ENCODE results near the gene CLASRP. TPM values are rescaled to one million over a fixed set of nuclear protein-coding genes. Genes with fewer than 3 reads are reported as not detected.

CLASRP gene
- total and polyA plus RNA-seq, 9 of the 15 experiments (the other 6 are each of a cell fraction or from before 2014, with no cell fraction given): 0.94 to 86.3 (median 44.0) TPM

DNA sequence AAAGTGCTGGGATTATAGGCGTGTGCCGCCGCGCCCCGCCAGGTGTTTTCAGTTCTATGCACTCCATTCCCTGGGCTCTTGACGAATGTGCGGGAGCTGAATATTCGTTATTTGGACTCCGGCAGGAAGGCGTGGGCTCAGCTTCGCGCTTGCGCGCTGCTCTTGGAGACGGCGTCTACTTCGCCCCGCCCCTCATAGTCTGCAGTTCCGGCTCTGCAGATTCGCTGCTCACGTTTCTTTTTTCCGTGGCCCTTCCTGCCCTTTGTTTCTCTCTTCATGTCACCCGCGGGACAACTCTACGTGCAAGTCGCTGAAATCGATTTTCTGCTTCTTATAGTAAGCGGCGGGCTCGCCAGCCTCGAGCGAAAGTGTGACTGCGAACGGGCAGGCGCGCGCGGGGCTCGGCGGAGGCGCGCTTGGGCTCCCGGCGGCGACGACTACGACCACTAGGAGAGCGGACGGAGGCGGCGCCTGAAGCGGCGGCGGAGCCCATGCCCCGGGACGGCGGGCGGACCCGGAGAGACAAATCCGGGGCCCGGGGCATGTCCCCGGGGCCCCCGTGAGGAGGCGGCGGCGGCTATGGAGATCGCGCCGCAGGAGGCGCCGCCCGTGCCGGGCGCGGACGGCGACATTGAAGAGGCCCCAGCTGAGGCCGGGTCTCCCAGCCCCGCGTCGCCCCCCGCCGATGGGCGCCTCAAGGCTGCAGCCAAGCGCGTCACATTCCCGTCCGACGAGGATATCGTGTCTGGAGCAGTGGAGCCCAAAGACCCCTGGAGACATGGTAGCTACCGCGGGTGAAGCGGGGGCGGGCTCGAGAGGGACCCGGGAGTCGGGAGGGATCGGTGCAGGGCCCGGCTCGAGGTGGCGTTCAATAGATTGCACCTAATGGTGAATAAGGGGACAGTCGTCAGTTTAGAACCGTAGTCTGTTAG is 54.2 kb downstream of the CLASRP start, which contains the start of gene PPP1R37 (continued):
- no peak for TF ChIP-seq ZFP91 (CRISPR knock-in tag; IDR thresholded peaks at IDR 0.05)
- no peak for TF ChIP-seq ZNF23 (CRISPR knock-in tag; IDR thresholded peaks at IDR 0.05)
- TF ChIP-seq ARNT (IDR thresholded peaks at IDR 0.05): no peak
- TF ChIP-seq BRD4 (IDR thresholded peaks at IDR 0.05): peak; percentile 29; the same call in 1 of the 2 replicates
- 0 out of 2 replicates have a peak, but pooled peaks have one; percentile 47 for TF ChIP-seq ZFPM2 (CRISPR knock-in tag; IDR thresholded peaks at IDR 0.05)
- TF ChIP-seq ZNF184 (CRISPR knock-in tag; IDR thresholded peaks at IDR 0.05): no peak
- no peak for TF ChIP-seq BRF1 (IDR thresholded peaks at IDR 0.05; ENCODE audit: borderline replicate concordance, extremely low read depth, insufficient read length)
- peak; percentile 94 for TF ChIP-seq DIDO1 (tag; IDR thresholded peaks at IDR 0.05; ENCODE audit: low read depth)
- TF ChIP-seq SLC30A9 (CRISPR knock-in tag; IDR thresholded peaks at IDR 0.05): no peak
- peak in 1 of 2 experiments; percentile 74; a peak in 3 of 4 replicates for TF ChIP-seq SIN3A (IDR thresholded peaks at IDR 0.05; ENCODE audit: borderline replicate concordance in 2 of 2, control insufficient read depth in 1 of 2, low read depth in 2 of 2, low read length in 2 of 2)
- no peak; the same call in 1 of the 2 replicates for TF ChIP-seq MTA3 (IDR thresholded peaks at IDR 0.05; ENCODE audit: borderline replicate concordance)
- TF ChIP-seq, protein P1, sequence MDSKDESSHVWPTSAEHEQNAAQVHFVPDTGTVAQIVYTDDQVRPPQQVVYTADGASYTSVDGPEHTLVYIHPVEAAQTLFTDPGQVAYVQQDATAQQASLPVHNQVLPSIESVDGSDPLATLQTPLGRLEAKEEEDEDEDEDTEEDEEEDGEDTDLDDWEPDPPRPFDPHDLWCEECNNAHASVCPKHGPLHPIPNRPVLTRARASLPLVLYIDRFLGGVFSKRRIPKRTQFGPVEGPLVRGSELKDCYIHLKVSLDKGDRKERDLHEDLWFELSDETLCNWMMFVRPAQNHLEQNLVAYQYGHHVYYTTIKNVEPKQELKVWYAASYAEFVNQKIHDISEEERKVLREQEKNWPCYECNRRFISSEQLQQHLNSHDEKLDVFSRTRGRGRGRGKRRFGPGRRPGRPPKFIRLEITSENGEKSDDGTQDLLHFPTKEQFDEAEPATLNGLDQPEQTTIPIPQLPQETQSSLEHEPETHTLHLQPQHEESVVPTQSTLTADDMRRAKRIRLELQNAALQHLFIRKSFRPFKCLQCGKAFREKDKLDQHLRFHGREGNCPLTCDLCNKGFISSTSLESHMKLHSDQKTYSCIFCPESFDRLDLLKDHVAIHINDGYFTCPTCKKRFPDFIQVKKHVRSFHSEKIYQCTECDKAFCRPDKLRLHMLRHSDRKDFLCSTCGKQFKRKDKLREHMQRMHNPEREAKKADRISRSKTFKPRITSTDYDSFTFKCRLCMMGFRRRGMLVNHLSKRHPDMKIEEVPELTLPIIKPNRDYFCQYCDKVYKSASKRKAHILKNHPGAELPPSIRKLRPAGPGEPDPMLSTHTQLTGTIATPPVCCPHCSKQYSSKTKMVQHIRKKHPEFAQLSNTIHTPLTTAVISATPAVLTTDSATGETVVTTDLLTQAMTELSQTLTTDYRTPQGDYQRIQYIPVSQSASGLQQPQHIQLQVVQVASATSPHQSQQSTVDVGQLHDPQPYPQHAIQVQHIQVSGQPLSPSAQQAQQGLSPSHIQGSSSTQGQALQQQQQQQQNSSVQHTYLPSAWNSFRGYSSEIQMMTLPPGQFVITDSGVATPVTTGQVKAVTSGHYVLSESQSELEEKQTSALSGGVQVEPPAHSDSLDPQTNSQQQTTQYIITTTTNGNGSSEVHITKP (IDR thresholded peaks at IDR 0.05; ENCODE audit: partially characterized antibody): peak; percentile 21
- 0 out of 2 replicates have a peak, but pooled peaks have one; percentile 24 for TF ChIP-seq POLR2AphosphoS5 (IDR thresholded peaks at IDR 0.05; ENCODE audit: control insufficient read depth, insufficient read depth, low read depth, low read length)
- TF ChIP-seq SREBF1 (IDR thresholded peaks at IDR 0.05; ENCODE audit: borderline replicate concordance, low read depth, low read length): no peak
- no peak for TF ChIP-seq NELFE (IDR thresholded peaks at IDR 0.05; ENCODE audit: insufficient read depth, insufficient read length)
- TF ChIP-seq FOS (IDR thresholded peaks at IDR 0.05; ENCODE audit: extremely low read depth, insufficient read length): no peak
- no peak for TF ChIP-seq PTTG1 (tag; IDR thresholded peaks at IDR 0.05; ENCODE audit: low read depth)
- peak; percentile 95 for TF ChIP-seq EP400 (IDR thresholded peaks at IDR 0.05)
- TF ChIP-seq ZNF263 (CRISPR knock-in tag; IDR thresholded peaks at IDR 0.05; ENCODE audit: borderline replicate concordance): peak; percentile 67; the same call in 1 of the 2 replicates
- TF ChIP-seq ZNF511 (CRISPR knock-in tag; IDR thresholded peaks at IDR 0.05): no peak
- TF ChIP-seq, protein P2, sequence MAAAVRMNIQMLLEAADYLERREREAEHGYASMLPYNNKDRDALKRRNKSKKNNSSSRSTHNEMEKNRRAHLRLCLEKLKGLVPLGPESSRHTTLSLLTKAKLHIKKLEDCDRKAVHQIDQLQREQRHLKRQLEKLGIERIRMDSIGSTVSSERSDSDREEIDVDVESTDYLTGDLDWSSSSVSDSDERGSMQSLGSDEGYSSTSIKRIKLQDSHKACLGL (CRISPR knock-in tag; IDR thresholded peaks at IDR 0.05; ENCODE audit: borderline replicate concordance, poor library complexity, severe bottlenecking): peak; percentile 51
